Measurements from ENCODE around the gene LGMN. TPM values are rescaled to one million over a fixed set of nuclear protein-coding genes. Genes with fewer than 3 reads are reported as not detected.
A peak's percentile ranks its signal among the peaks of the same experiment; 100 is the strongest.

Gene LGMN
- polyA plus RNA-seq, 6 donors from 2014 or later: 9.1 to 22.1 (median 13.2) TPM

GRCh38 chr14:92712654-92713051, 35.8 kb downstream of the LGMN start:
- Mint-ChIP-seq H3K4me3 (no peak overlapping the region), H3K36me3 (peaks cover 14% of the 10 kb centered on the region in 2 donors), H3K27me3 (no peaks in the 10 kb centered on the region), H3K27ac (peak overlapping the region in 1 of 6 donors; percentile 6), H3K4me1 (peaks cover 0 to 5% (median 0%) of the 10 kb centered on the region in 3 donors), H3K9me3 (no peaks in the 10 kb centered on the region)
- no peak for ATAC-seq (ENCODE audit: low read depth in 2 of 2)
- no peak for DNase-seq

GRCh38 chr14:92711976-92712653, 36.3 kb downstream of the LGMN start:
- DNase-seq (no peak), ATAC-seq (ENCODE audit: low read depth in 2 of 2) (no peak)
- Mint-ChIP-seq H3K4me3 (no peak overlapping the region), H3K9me3 (no peaks in the 10 kb centered on the region), H3K27me3 (no peaks in the 10 kb centered on the region), H3K36me3 (peaks cover 14% of the 10 kb centered on the region in 2 donors), H3K4me1 (peaks cover 0 to 5% (median 2%) of the 10 kb centered on the region in 3 donors), H3K27ac (no peak overlapping the region)

GRCh38 chr14:92710001-92710341, 38.5 kb downstream of the LGMN start:
- Mint-ChIP-seq H3K27ac (peak overlapping the region in 1 of 6 donors; percentile 58), H3K36me3 (peaks cover 14% of the 10 kb centered on the region in 2 donors), H3K4me3 (peak overlapping the region in 1 of 8 donors; percentile 30), H3K9me3 (no peaks in the 10 kb centered on the region), H3K27me3 (no peaks in the 10 kb centered on the region), H3K4me1 (peaks cover 6 to 21% (median 13%) of the 10 kb centered on the region in 3 donors)
- ATAC-seq (ENCODE audit: low read depth in 2 of 2): no peak
- DNase-seq: no peak

- H3K36me3 Mint-ChIP-seq: peaks cover 14% of the 10 kb centered on the region in 2 donors
Measured at GRCh38 chr14:92709340-92710000, 39.0 kb downstream of the LGMN start.

GRCh38 chr14:92706386-92706785, 42.0 kb downstream of the LGMN start:
- DNase-seq (no peak), ATAC-seq (ENCODE audit: low read depth in 2 of 2) (no peak)
- Mint-ChIP-seq H3K27me3 (no peaks in the 10 kb centered on the region), H3K36me3 (peaks cover 8 to 9% of the 10 kb centered on the region in 2 donors), H3K27ac (peak overlapping the region in 2 of 6 donors; percentile 16 to 81), H3K4me3 (peak overlapping the region in 1 of 8 donors; percentile 50), H3K9me3 (no peaks in the 10 kb centered on the region), H3K4me1 (peaks cover 28 to 56% (median 48%) of the 10 kb centered on the region in 3 donors)

More at GRCh38 chr14:92709340-92710000, 39.0 kb downstream of the LGMN start:
- DNase-seq (no peak), ATAC-seq (ENCODE audit: low read depth in 2 of 2) (no peak)
- Mint-ChIP-seq H3K27ac (peak overlapping the region in 1 of 6 donors; percentile 58), H3K4me3 (peak overlapping the region in 1 of 8 donors; percentile 30), H3K4me1 (peaks cover 6 to 26% (median 18%) of the 10 kb centered on the region in 3 donors), H3K27me3 (no peaks in the 10 kb centered on the region), H3K9me3 (no peaks in the 10 kb centered on the region)

GRCh38 chr14:92704821-92705220, 43.6 kb downstream of the LGMN start:
- Mint-ChIP-seq H3K27ac (peak overlapping the region; percentile 93 to 99 (median 97)), H3K27me3 (no peaks in the 10 kb centered on the region), H3K36me3 (peaks cover 5 to 6% of the 10 kb centered on the region in 2 donors), H3K4me1 (peaks cover 28 to 66% (median 59%) of the 10 kb centered on the region in 3 donors), H3K9me3 (no peaks in the 10 kb centered on the region), H3K4me3 (peak overlapping the region in 7 of 8 donors; percentile 63 to 90 (median 68))
- ATAC-seq (ENCODE audit: low read depth in 2 of 2) (no peak), DNase-seq (no peak)

- Mint-ChIP-seq H3K36me3 (no peaks in the 10 kb centered on the region), H3K4me1 (peaks cover 28 to 72% (median 63%) of the 10 kb centered on the region in 3 donors), H3K9me3 (no peaks in the 10 kb centered on the region), H3K4me3 (peak overlapping the region in 7 of 8 donors; percentile 43 to 90 (median 66)), H3K27ac (peak overlapping the region; percentile 93 to 99 (median 97)), H3K27me3 (no peaks in the 10 kb centered on the region)
- ATAC-seq (ENCODE audit: low read depth in 2 of 2): peak; percentile 96 to 98
- peak; percentile 88 for DNase-seq
Measured at GRCh38 chr14:92704036-92704804, 44.2 kb downstream of the LGMN start.

- ATAC-seq (ENCODE audit: low read depth in 2 of 2) (no peak), DNase-seq (no peak)
- Mint-ChIP-seq H3K27ac (peak overlapping the region; percentile 93 to 99 (median 98)), H3K27me3 (no peaks in the 10 kb centered on the region), H3K4me3 (peak overlapping the region in 6 of 8 donors; percentile 49 to 90 (median 65)), H3K36me3 (no peaks in the 10 kb centered on the region), H3K4me1 (peaks cover 28 to 79% (median 70%) of the 10 kb centered on the region in 3 donors), H3K9me3 (no peaks in the 10 kb centered on the region)
Measured at GRCh38 chr14:92703516-92703915, 44.9 kb downstream of the LGMN start.

- ATAC-seq (ENCODE audit: low read depth in 2 of 2): no peak
- H3K9me3 Mint-ChIP-seq: no peaks in the 10 kb centered on the region
- H3K4me1 Mint-ChIP-seq: peaks cover 37 to 84% (median 80%) of the 10 kb centered on the region in 3 donors
- H3K27me3 Mint-ChIP-seq: no peaks in the 10 kb centered on the region
- H3K27ac Mint-ChIP-seq: peak overlapping the region; percentile 24 to 99 (median 93)
- no peak for DNase-seq
- no peaks in the 10 kb centered on the region for H3K36me3 Mint-ChIP-seq
- peak overlapping the region in 6 of 8 donors; percentile 26 to 90 (median 55) for H3K4me3 Mint-ChIP-seq
Measured at GRCh38 chr14:92702441-92702918, 45.9 kb downstream of the LGMN start.

GRCh38 chr14:92701826-92702225, 46.6 kb downstream of the LGMN start:
- peak overlapping the region in 4 of 8 donors; percentile 2 to 58 (median 26) for H3K4me3 Mint-ChIP-seq
- ATAC-seq (ENCODE audit: low read depth in 2 of 2): no peak

GRCh38 chr14:92698393-92698792, 50.0 kb downstream of the LGMN start:
- Mint-ChIP-seq H3K27ac (no peak overlapping the region), H3K27me3 (no peaks in the 10 kb centered on the region), H3K4me1 (peaks cover 46 to 81% (median 80%) of the 10 kb centered on the region in 3 donors), H3K9me3 (no peaks in the 10 kb centered on the region), H3K36me3 (no peaks in the 10 kb centered on the region), H3K4me3 (peak overlapping the region in 1 of 8 donors; percentile 19)
- DNase-seq: no peak
- ATAC-seq (ENCODE audit: low read depth in 2 of 2): no peak

More at GRCh38 chr14:92701826-92702225, 46.6 kb downstream of the LGMN start:
- no peak for DNase-seq
- no peaks in the 10 kb centered on the region for H3K27me3 Mint-ChIP-seq
- no peaks in the 10 kb centered on the region for H3K9me3 Mint-ChIP-seq
- H3K4me1 Mint-ChIP-seq: peaks cover 37 to 86% (median 85%) of the 10 kb centered on the region in 3 donors
- peak overlapping the region; percentile 57 to 99 (median 93) for H3K27ac Mint-ChIP-seq
- H3K36me3 Mint-ChIP-seq: no peaks in the 10 kb centered on the region

GRCh38 chr14:92696366-92696765, 52.1 kb downstream of the LGMN start:
- peak overlapping the region in 7 of 8 donors; percentile 47 to 93 (median 87) for H3K4me3 Mint-ChIP-seq
- H3K27me3 Mint-ChIP-seq: no peaks in the 10 kb centered on the region
- no peaks in the 10 kb centered on the region for H3K36me3 Mint-ChIP-seq
- peak overlapping the region; percentile 82 to 100 (median 95) for H3K27ac Mint-ChIP-seq
- no peaks in the 10 kb centered on the region for H3K9me3 Mint-ChIP-seq
- DNase-seq (peak; percentile 42), ATAC-seq (ENCODE audit: low read depth in 2 of 2) (peak; percentile 90 to 96)
- peaks cover 28 to 77% (median 72%) of the 10 kb centered on the region in 3 donors for H3K4me1 Mint-ChIP-seq

GRCh38 chr14:92695562-92695961, 52.9 kb downstream of the LGMN start:
- Mint-ChIP-seq H3K4me3 (peak overlapping the region in 2 of 8 donors; percentile 16 to 86), H3K9me3 (no peaks in the 10 kb centered on the region), H3K27ac (peak overlapping the region in 4 of 6 donors; percentile 47 to 92 (median 70)), H3K36me3 (no peaks in the 10 kb centered on the region), H3K27me3 (no peaks in the 10 kb centered on the region), H3K4me1 (peaks cover 28 to 71% (median 67%) of the 10 kb centered on the region in 3 donors)
- no peak for DNase-seq
- no peak for ATAC-seq (ENCODE audit: low read depth in 2 of 2)

Measured in naive B cell (primary cell).